Stimulated activated CD4-positive, alpha-beta T cell treated with anti-CD3 and anti-CD28 coated beads, Interleukin-12 subunit alpha, Interleukin-12 subunit beta, amount 100 ng/mL, for 48 hours (primary cell): ENCODE results near the gene SH3RF1.
"Not testable (repeated sequence)": the region's sequence is repeated elsewhere in the genome, so short reads cannot be mapped to it uniquely, and the experiment has no call there.

Experiments
- DNase-seq, 3 donors: peaks; one replicate each; pipeline ENCODE4 v3.0.0-alpha.2; 2020; ENCODE audit warnings: low read depth in 2 of 3, low spot score in 1 of 3

SH3RF1 gene

GRCh38 chr4:169229571-169230028 is 41.2 kb downstream of the SH3RF1 start:
- no peak for DNase-seq

GRCh38 chr4:169228076-169228475 is 42.7 kb downstream of the SH3RF1 start:
- DNase-seq = no peak

- no peak for DNase-seq
These were observed 44.2 kb downstream of the SH3RF1 start for GRCh38 chr4:169226565-169226964.

GRCh38 chr4:169225812-169226211 is 44.9 kb downstream of the SH3RF1 start:
- no peak for DNase-seq

- DNase-seq = no peak
These were observed 45.6 kb downstream of the SH3RF1 start for GRCh38 chr4:169225058-169225751.

- DNase-seq = no peak
These were observed 48.0 kb downstream of the SH3RF1 start for GRCh38 chr4:169222761-169223160.

GRCh38 chr4:169221662-169222061 is 49.1 kb downstream of the SH3RF1 start:
- DNase-seq = no peak

GRCh38 chr4:169220854-169221411 is 49.8 kb downstream of the SH3RF1 start:
- no peak for DNase-seq

- DNase-seq = no peak
These were observed 50.3 kb downstream of the SH3RF1 start for GRCh38 chr4:169220447-169220846.

GRCh38 chr4:169219440-169219839 is 51.3 kb downstream of the SH3RF1 start:
- no peak for DNase-seq

- no peak for DNase-seq
These were observed 55.1 kb downstream of the SH3RF1 start for GRCh38 chr4:169215656-169216055.

GRCh38 chr4:169212981-169213380 is 57.8 kb downstream of the SH3RF1 start:
- no peak for DNase-seq

- no peak for DNase-seq
These were observed 60.1 kb downstream of the SH3RF1 start for GRCh38 chr4:169210504-169211118.

- DNase-seq = no peak
These were observed 61.3 kb downstream of the SH3RF1 start for GRCh38 chr4:169209388-169209883.

- no peak for DNase-seq
These were observed 62.2 kb downstream of the SH3RF1 start for GRCh38 chr4:169208516-169208915.

- DNase-seq = no peak
These were observed 62.7 kb downstream of the SH3RF1 start for GRCh38 chr4:169208090-169208455.

- DNase-seq = no peak
These were observed 63.2 kb downstream of the SH3RF1 start for GRCh38 chr4:169207436-169208089.

- DNase-seq = no peak
These were observed 65.0 kb downstream of the SH3RF1 start for GRCh38 chr4:169205744-169206080.

- no peak for DNase-seq
These were observed 65.5 kb downstream of the SH3RF1 start for GRCh38 chr4:169205075-169205743.

- no peak for DNase-seq
These were observed 66.9 kb downstream of the SH3RF1 start for GRCh38 chr4:169203891-169204290.

GRCh38 chr4:169203278-169203677 is 67.5 kb downstream of the SH3RF1 start:
- DNase-seq = not testable (repeated sequence)
